GM23338 (cell line): ENCODE data around the gene RNGTT.

Experiments used
- CREB1 ChIP-seq: fragments of 250-450 bp; sonication (Bioruptor Pico); IDR thresholded peaks from 2 replicates; pipeline ENCODE4 v1.5.0; 2020; ENCODE audit warnings: low read depth, mild to moderate bottlenecking, moderate library complexity
- EZH2 ChIP-seq: fragments of 200-600 bp; sonication (generic); IDR thresholded peaks from one replicate; pipeline ENCODE4 v1.8.0; 2017; ENCODE audit warnings: antibody characterized with exemption, mild to moderate bottlenecking, low read depth; ENCODE audit not compliant: unreplicated experiment
- EZH2phosphoT487 ChIP-seq: fragments of 200-600 bp; sonication (generic); IDR thresholded peaks from one replicate; pipeline ENCODE4 v1.8.1; 2018; ENCODE audit warnings: antibody characterized with exemption; ENCODE audit not compliant: unreplicated experiment
- JUNB ChIP-seq: IDR thresholded peaks from one replicate; pipeline ENCODE4 v1.6.1; 2016; ENCODE audit warnings: antibody characterized with exemption; ENCODE audit not compliant: unreplicated experiment
- NANOG ChIP-seq: IDR thresholded peaks from 2 replicates; pipeline ENCODE4 v1.6.1; 2016; ENCODE audit warnings: antibody characterized with exemption, borderline replicate concordance
- POLR2AphosphoS5 ChIP-seq: IDR thresholded peaks from 2 replicates; pipeline ENCODE4 v1.6.1; 2016; ENCODE audit warnings: antibody characterized with exemption, low read depth
- STAT1 ChIP-seq: IDR thresholded peaks from one replicate; pipeline ENCODE4 v1.6.1; 2016; ENCODE audit warnings: antibody characterized with exemption; ENCODE audit not compliant: unreplicated experiment
- ZNF114 ChIP-seq: fragments of 250-450 bp; sonication (Bioruptor Pico); IDR thresholded peaks from 2 replicates; pipeline ENCODE4 v1.5.0; 2020; ENCODE audit warnings: mild to moderate bottlenecking, moderate library complexity
- TF ChIP-seq, protein P1 (sequence below), 2 experiments: fragments of 200-600 bp in 1 of 2; sonication (generic) in 1 of 2; conservative IDR thresholded peaks; 2 replicates each; pipeline versions ENCODE4 v1.5.1 to v1.6.1; 2016 to 2017; ENCODE audit warnings: antibody characterized with exemption in 2 of 2, low read depth in 2 of 2, mild to moderate bottlenecking in 2 of 2, moderate library complexity in 1 of 2
- TF ChIP-seq, protein P2 (sequence below): IDR thresholded peaks from one replicate; pipeline ENCODE4 v1.6.1; 2018; ENCODE audit warnings: antibody characterized with exemption; ENCODE audit not compliant: unreplicated experiment
- TF ChIP-seq, protein P3 (sequence below): IDR thresholded peaks from 2 replicates; pipeline ENCODE4 v1.6.1; 2016; ENCODE audit warnings: antibody characterized with exemption

DNA sequence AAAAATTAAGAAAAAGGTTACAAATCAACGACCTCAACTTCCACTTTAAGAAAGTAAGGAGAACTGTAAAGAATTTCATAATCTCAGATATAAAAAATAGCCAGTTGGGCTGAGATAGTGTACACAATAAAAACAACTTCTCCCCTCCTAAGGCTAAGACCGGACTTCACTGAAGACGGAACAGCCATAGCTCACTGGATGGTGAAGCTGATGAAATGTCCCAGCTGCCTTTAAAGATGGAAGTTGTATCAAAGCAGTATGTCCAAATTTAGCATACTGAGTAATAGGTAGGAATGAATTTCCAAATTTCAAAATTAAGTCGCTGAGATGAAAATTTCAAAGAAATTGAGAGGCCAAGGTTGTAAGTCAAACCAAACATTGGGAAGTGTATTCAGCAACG is 153.3 kb downstream of the RNGTT start:
- TF ChIP-seq, protein P1, sequence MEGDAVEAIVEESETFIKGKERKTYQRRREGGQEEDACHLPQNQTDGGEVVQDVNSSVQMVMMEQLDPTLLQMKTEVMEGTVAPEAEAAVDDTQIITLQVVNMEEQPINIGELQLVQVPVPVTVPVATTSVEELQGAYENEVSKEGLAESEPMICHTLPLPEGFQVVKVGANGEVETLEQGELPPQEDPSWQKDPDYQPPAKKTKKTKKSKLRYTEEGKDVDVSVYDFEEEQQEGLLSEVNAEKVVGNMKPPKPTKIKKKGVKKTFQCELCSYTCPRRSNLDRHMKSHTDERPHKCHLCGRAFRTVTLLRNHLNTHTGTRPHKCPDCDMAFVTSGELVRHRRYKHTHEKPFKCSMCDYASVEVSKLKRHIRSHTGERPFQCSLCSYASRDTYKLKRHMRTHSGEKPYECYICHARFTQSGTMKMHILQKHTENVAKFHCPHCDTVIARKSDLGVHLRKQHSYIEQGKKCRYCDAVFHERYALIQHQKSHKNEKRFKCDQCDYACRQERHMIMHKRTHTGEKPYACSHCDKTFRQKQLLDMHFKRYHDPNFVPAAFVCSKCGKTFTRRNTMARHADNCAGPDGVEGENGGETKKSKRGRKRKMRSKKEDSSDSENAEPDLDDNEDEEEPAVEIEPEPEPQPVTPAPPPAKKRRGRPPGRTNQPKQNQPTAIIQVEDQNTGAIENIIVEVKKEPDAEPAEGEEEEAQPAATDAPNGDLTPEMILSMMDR (conservative IDR thresholded peaks at IDR 0.05; ENCODE audit: low read depth in 2 of 2): no peak
- no peak for TF ChIP-seq POLR2AphosphoS5
- TF ChIP-seq EZH2phosphoT487: no peak
- TF ChIP-seq ZNF114 (CRISPR knock-in tag): no peak
- TF ChIP-seq, protein P2, sequence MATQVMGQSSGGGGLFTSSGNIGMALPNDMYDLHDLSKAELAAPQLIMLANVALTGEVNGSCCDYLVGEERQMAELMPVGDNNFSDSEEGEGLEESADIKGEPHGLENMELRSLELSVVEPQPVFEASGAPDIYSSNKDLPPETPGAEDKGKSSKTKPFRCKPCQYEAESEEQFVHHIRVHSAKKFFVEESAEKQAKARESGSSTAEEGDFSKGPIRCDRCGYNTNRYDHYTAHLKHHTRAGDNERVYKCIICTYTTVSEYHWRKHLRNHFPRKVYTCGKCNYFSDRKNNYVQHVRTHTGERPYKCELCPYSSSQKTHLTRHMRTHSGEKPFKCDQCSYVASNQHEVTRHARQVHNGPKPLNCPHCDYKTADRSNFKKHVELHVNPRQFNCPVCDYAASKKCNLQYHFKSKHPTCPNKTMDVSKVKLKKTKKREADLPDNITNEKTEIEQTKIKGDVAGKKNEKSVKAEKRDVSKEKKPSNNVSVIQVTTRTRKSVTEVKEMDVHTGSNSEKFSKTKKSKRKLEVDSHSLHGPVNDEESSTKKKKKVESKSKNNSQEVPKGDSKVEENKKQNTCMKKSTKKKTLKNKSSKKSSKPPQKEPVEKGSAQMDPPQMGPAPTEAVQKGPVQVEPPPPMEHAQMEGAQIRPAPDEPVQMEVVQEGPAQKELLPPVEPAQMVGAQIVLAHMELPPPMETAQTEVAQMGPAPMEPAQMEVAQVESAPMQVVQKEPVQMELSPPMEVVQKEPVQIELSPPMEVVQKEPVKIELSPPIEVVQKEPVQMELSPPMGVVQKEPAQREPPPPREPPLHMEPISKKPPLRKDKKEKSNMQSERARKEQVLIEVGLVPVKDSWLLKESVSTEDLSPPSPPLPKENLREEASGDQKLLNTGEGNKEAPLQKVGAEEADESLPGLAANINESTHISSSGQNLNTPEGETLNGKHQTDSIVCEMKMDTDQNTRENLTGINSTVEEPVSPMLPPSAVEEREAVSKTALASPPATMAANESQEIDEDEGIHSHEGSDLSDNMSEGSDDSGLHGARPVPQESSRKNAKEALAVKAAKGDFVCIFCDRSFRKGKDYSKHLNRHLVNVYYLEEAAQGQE: no peak
- no peak for TF ChIP-seq CREB1 (CRISPR knock-in tag)
- no peak for TF ChIP-seq STAT1
- TF ChIP-seq EZH2: no peak
- no peak for TF ChIP-seq JUNB
- TF ChIP-seq NANOG: no peak
- TF ChIP-seq, protein P3, sequence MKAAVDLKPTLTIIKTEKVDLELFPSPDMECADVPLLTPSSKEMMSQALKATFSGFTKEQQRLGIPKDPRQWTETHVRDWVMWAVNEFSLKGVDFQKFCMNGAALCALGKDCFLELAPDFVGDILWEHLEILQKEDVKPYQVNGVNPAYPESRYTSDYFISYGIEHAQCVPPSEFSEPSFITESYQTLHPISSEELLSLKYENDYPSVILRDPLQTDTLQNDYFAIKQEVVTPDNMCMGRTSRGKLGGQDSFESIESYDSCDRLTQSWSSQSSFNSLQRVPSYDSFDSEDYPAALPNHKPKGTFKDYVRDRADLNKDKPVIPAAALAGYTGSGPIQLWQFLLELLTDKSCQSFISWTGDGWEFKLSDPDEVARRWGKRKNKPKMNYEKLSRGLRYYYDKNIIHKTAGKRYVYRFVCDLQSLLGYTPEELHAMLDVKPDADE: no peak
